Natural killer cell treated with Interleukin-12 subunit alpha and Interleukin-12 subunit beta and Interleukin-15 and Interleukin-18, amount 100 ng/mL, for 72 hours (primary cell): ENCODE data around the gene ZMYM4. TPM values are rescaled to one million over a fixed set of nuclear protein-coding genes. Genes with fewer than 3 reads are reported as not detected.

ENCODE experiments used
- total RNA-seq, 2 donors: library from RNA; stranded (reverse); gene quantifications; one replicate each; pipeline ENCODE4 v1.2.3, GENCODE V29; 2022

The ZMYM4 gene
- total RNA-seq, 2 donors from 2014 or later: 36.8 to 41.5 TPM

Other genes with a start within 250 kb of the ZMYM4 start
- gene ZMYM6, start 236.8 kb upstream of the ZMYM4 start, total RNA-seq: 10 to 100 TPM; 27.2 TPM
- gene ZMYM1, start 189.3 kb upstream of the ZMYM4 start, total RNA-seq: 1 to 10 TPM; 7.6 to 10.0 TPM
- gene SFPQ, start 75.6 kb upstream of the ZMYM4 start, total RNA-seq: 100 to 1,000 TPM; 334 to 364 TPM